GM21723 (cell line): ENCODE measurements around the gene USP40.

Source experiments
- ATAC-seq: cut with Tn5 transposase; IDR thresholded peaks from one replicate; pipeline ENCODE4 v1.9.1; 2021; ENCODE audit warnings: mild to moderate bottlenecking, moderate library complexity; ENCODE audit not compliant: unreplicated experiment

USP40 gene

GRCh38 chr2:233462826-233463470 is 103.6 kb downstream of the USP40 start:
- ATAC-seq, result no peak

GRCh38 chr2:233462202-233462785 is 104.3 kb downstream of the USP40 start:
- ATAC-seq, result no peak

- no peak for ATAC-seq
These were observed 105.1 kb downstream of the USP40 start for GRCh38 chr2:233461481-233461891.

- ATAC-seq, result no peak
These were observed 105.7 kb downstream of the USP40 start for GRCh38 chr2:233460726-233461441.

GRCh38 chr2:233459426-233459825 is 107.2 kb downstream of the USP40 start:
- no peak for ATAC-seq

GRCh38 chr2:233458826-233459225 is 107.8 kb downstream of the USP40 start:
- no peak for ATAC-seq

- ATAC-seq, result no peak
These were observed 108.5 kb downstream of the USP40 start for GRCh38 chr2:233458031-233458610.

- no peak for ATAC-seq
These were observed 109.2 kb downstream of the USP40 start for GRCh38 chr2:233457356-233457755.

GRCh38 chr2:233456934-233457333 is 109.6 kb downstream of the USP40 start:
- no peak for ATAC-seq

- ATAC-seq, result no peak
These were observed 110.5 kb downstream of the USP40 start for GRCh38 chr2:233456111-233456510.

- ATAC-seq, result no peak
These were observed 111.1 kb downstream of the USP40 start for GRCh38 chr2:233455491-233455890.

GRCh38 chr2:233455006-233455405 is 111.6 kb downstream of the USP40 start:
- ATAC-seq, result no peak

GRCh38 chr2:233453916-233454315 is 112.7 kb downstream of the USP40 start:
- no peak for ATAC-seq

- no peak for ATAC-seq
These were observed 113.3 kb downstream of the USP40 start for GRCh38 chr2:233453111-233453915.

GRCh38 chr2:233451950-233452349 is 114.6 kb downstream of the USP40 start:
- no peak for ATAC-seq

GRCh38 chr2:233450864-233451575 is 115.6 kb downstream of the USP40 start:
- no peak for ATAC-seq

- ATAC-seq, result no peak
These were observed 116.4 kb downstream of the USP40 start for GRCh38 chr2:233449921-233450863.

- ATAC-seq, result no peak
These were observed 117.3 kb downstream of the USP40 start for GRCh38 chr2:233449081-233449901.
